ENCODE data around the gene INPP5A. TPM values are rescaled to one million over a fixed set of nuclear protein-coding genes. Genes with fewer than 3 reads are reported as not detected.

The INPP5A gene
- total RNA-seq, 1 donor from 2014 or later = 45.2 TPM

- Mint-ChIP-seq H3K9me3 (ENCODE audit: unreplicated experiment) (no peaks in the 10 kb centered on the region), H3K36me3 (ENCODE audit: low read depth, unreplicated experiment) (no peaks in the 10 kb centered on the region), H3K27me3 (ENCODE audit: unreplicated experiment) (peaks cover 3% of the 10 kb centered on the region), H3K4me3 (ENCODE audit: unreplicated experiment) (no peak overlapping the region), H3K4me1 (ENCODE audit: unreplicated experiment) (peaks cover 11% of the 10 kb centered on the region), H3K27ac (ENCODE audit: unreplicated experiment) (no peak overlapping the region)
- DNase-seq (ENCODE audit: low spot score) = no peak
- no peak for TF ChIP-seq CTCF (IDR thresholded peaks at IDR 0.05; ENCODE audit: unreplicated experiment)
Observed at GRCh38 chr10:132566892-132567291, 29.3 kb downstream of the INPP5A start.

GRCh38 chr10:132570265-132570664, 32.7 kb downstream of the INPP5A start:
- TF ChIP-seq CTCF (IDR thresholded peaks at IDR 0.05; ENCODE audit: unreplicated experiment) = no peak
- Mint-ChIP-seq H3K27me3 (ENCODE audit: unreplicated experiment) (peaks cover 3% of the 10 kb centered on the region), H3K4me3 (ENCODE audit: unreplicated experiment) (no peak overlapping the region), H3K9me3 (ENCODE audit: unreplicated experiment) (no peaks in the 10 kb centered on the region), H3K27ac (ENCODE audit: unreplicated experiment) (no peak overlapping the region), H3K4me1 (ENCODE audit: unreplicated experiment) (peaks cover 3% of the 10 kb centered on the region), H3K36me3 (ENCODE audit: low read depth, unreplicated experiment) (no peaks in the 10 kb centered on the region)
- DNase-seq (ENCODE audit: low spot score) = no peak

- TF ChIP-seq CTCF (IDR thresholded peaks at IDR 0.05; ENCODE audit: unreplicated experiment) = no peak
- Mint-ChIP-seq H3K4me3 (ENCODE audit: unreplicated experiment) (no peak overlapping the region), H3K27ac (ENCODE audit: unreplicated experiment) (no peak overlapping the region), H3K9me3 (ENCODE audit: unreplicated experiment) (no peaks in the 10 kb centered on the region), H3K27me3 (ENCODE audit: unreplicated experiment) (peaks cover 3% of the 10 kb centered on the region), H3K36me3 (ENCODE audit: low read depth, unreplicated experiment) (no peaks in the 10 kb centered on the region), H3K4me1 (ENCODE audit: unreplicated experiment) (peaks cover 3% of the 10 kb centered on the region)
- no peak for DNase-seq (ENCODE audit: low spot score)
Observed at GRCh38 chr10:132570771-132571649, 33.4 kb downstream of the INPP5A start.

GRCh38 chr10:132571650-132572544, 34.3 kb downstream of the INPP5A start:
- H3K36me3 Mint-ChIP-seq (ENCODE audit: low read depth, unreplicated experiment) = no peaks in the 10 kb centered on the region
- no peak overlapping the region for H3K4me3 Mint-ChIP-seq (ENCODE audit: unreplicated experiment)
- H3K27ac Mint-ChIP-seq (ENCODE audit: unreplicated experiment) = no peak overlapping the region
- H3K27me3 Mint-ChIP-seq (ENCODE audit: unreplicated experiment) = peaks cover 4% of the 10 kb centered on the region
- H3K9me3 Mint-ChIP-seq (ENCODE audit: unreplicated experiment) = no peaks in the 10 kb centered on the region
- H3K4me1 Mint-ChIP-seq (ENCODE audit: unreplicated experiment) = peaks cover 2% of the 10 kb centered on the region
- no peak for DNase-seq (ENCODE audit: low spot score)
- TF ChIP-seq CTCF (IDR thresholded peaks at IDR 0.05; ENCODE audit: unreplicated experiment) = no peak

Measured in endothelial cell (in vitro differentiated cells).